Ishikawa (cell line): ENCODE data around the gene CABLES1.

ENCODE experiments used
- CEBPB ChIP-seq: IDR thresholded peaks from 2 replicates; pipeline ENCODE4 v1.6.1; 2012
- CREB1 ChIP-seq: IDR thresholded peaks from 2 replicates; pipeline ENCODE4 v1.6.1; 2012; ENCODE audit warnings: low read depth
- EP300 ChIP-seq: IDR thresholded peaks from 2 replicates; pipeline ENCODE4 v1.6.1; 2012; ENCODE audit warnings: borderline replicate concordance
- FOXM1 ChIP-seq: IDR thresholded peaks from 2 replicates; pipeline ENCODE4 v1.6.1; 2012; ENCODE audit warnings: low read depth, borderline replicate concordance
- MAX ChIP-seq: IDR thresholded peaks from 2 replicates; pipeline ENCODE4 v1.6.1; 2012
- REST ChIP-seq: IDR thresholded peaks from 2 replicates; pipeline ENCODE4 v1.6.1; 2012; ENCODE audit warnings: low read depth, mild to moderate bottlenecking
- TAF1 ChIP-seq: IDR thresholded peaks from 2 replicates; pipeline ENCODE4 v1.6.1; 2012; ENCODE audit warnings: low read depth, mild to moderate bottlenecking
- USF1 ChIP-seq: IDR thresholded peaks from 2 replicates; pipeline ENCODE4 v1.6.1; 2012
- YY1 ChIP-seq: IDR thresholded peaks from 2 replicates; pipeline ENCODE4 v1.6.1; 2012; ENCODE audit warnings: low read depth
- ZBTB7A ChIP-seq: IDR thresholded peaks from 2 replicates; pipeline ENCODE4 v1.6.1; 2012; ENCODE audit warnings: low read depth

- no peak for TF ChIP-seq EP300
- TF ChIP-seq FOXM1, result no peak
- TF ChIP-seq CEBPB, result no peak
- TF ChIP-seq MAX, result no peak
- no peak for TF ChIP-seq TAF1
- no peak for TF ChIP-seq REST
- TF ChIP-seq YY1, result no peak
- TF ChIP-seq USF1, result no peak
- TF ChIP-seq CREB1, result no peak
- no peak for TF ChIP-seq ZBTB7A
These were observed 28.7 kb downstream of the CABLES1 start for GRCh38 chr18:23163786-23164533.
